Tibial nerve (tissue), 3 donors: Measurements from ENCODE around the gene GLT8D1.
"Not testable (repeated sequence)": the region's sequence is repeated elsewhere in the genome, so short reads cannot be mapped to it uniquely, and the experiment has no call there.

Experiments used
- CTCF ChIP-seq, 5 experiments: fragments of 200-600 bp in 3 of 5; fragments of 450-650 bp in 2 of 5; sonication (generic) in 3 of 5; IDR thresholded peaks; one replicate each; pipeline ENCODE4 v1.5.1; 2016 to 2019; ENCODE audit warnings: antibody characterized with exemption in 5 of 5, mild to moderate bottlenecking in 3 of 5, moderate library complexity in 2 of 5
- POLR2A ChIP-seq, 2 donors: fragments of 450-650 bp; IDR thresholded peaks; one replicate each; pipeline ENCODE4 v1.6.1; 2017; ENCODE audit warnings: antibody characterized with exemption in 2 of 2, mild to moderate bottlenecking in 2 of 2, moderate library complexity in 2 of 2

DNA sequence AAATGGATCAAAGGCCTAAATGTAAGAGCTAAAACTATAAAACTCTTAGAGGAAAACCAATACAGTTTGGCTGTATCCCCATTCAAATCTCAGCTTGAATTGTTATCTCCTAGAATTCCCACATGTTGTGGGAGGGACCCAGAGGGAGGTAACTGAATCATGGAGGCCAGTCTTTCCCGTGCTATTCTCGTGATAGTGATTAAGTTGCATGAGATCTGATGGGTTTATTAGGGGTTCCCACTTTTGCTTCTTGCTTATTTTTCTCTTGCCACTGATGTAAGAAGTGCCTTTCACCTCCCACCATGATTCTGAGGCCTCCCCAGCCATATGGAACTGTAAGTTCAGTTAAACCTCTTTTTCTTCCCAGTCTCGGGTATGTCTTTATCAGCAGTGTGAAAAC is 29.4 kb downstream of the GLT8D1 start:
- TF ChIP-seq CTCF, POLR2A (IDR thresholded peaks at IDR 0.05): not testable (repeated sequence)
